HepG2 (cell line): Measurements from ENCODE around the gene CCL2. TPM values are rescaled to one million over a fixed set of nuclear protein-coding genes. Genes with fewer than 3 reads are reported as not detected.

Experiments
- ATAC-seq: fragments of 200-7000 bp; cut with Tn5 transposase; 3 replicates; pipeline ENCODE4 v1.9.1; 2020; ENCODE audit warnings: mild to moderate bottlenecking, moderate library complexity
- BruUV-seq: library from RNA; stranded (reverse); fragments of 400-500 nt; replicated peaks from 2 replicates; lab custom pipeline; 2021; lab: Mats Ljungman, UMichigan
- CTCF ChIA-PET: fragments of 300-600 bp; formaldehyde crosslinking; extraction: SDS; loops from one replicate; lab custom pipeline; 2021; ENCODE audit warnings: low total read pairs, inconsistent platforms, low intra/inter-chr PET ratio; lab: Yijun Ruan, JAX
- POLR2A ChIA-PET: fragments of 350-600 bp; sonication (Branson Sonifier 250); formaldehyde crosslinking; loops from one replicate; lab custom pipeline; 2020; ENCODE audit warnings: antibody characterized with exemption, inconsistent platforms; lab: Yijun Ruan, JAX
- DNase-seq: peaks from one replicate; pipeline ENCODE4 v3.0.0-alpha.2; 2015; ENCODE audit warnings: low spot score
- FAIRE-seq: peaks from 3 replicates; lab custom pipeline; 2011; peaks lifted over from hg19 to GRCh38; lab: Jason Lieb, UNC
- H2AFZ ChIP-seq: one replicate; pipeline ENCODE4 v1.6.1; 2011; ENCODE audit warnings: low read length, inconsistent platforms
- H3K27ac ChIP-seq: fragments of 300-600 bp; 3 replicates; pipeline ENCODE4 v1.8.0; 2011; ENCODE audit warnings: mixed run types, mild to moderate bottlenecking, mixed read lengths, low read length, inconsistent platforms; ENCODE audit not compliant: insufficient read depth; ENCODE audit errors: extremely low read length
- H3K27me3 ChIP-seq, 2 experiments: fragments of 200-600 bp in 1 of 2; 2 replicates in 1 of 2; 3 replicates in 1 of 2; pipeline versions ENCODE4 v1.6.0 to v1.8.0; 2011; ENCODE audit warnings: low read length in 2 of 2, mild to moderate bottlenecking in 2 of 2, moderate library complexity in 2 of 2, inconsistent platforms in 1 of 2; ENCODE audit not compliant: insufficient read depth in 2 of 2, control insufficient read depth in 1 of 2
- H3K36me3 ChIP-seq, 2 experiments: fragments of 200-600 bp in 1 of 2; replicated peaks in 1 of 2; 2 replicates in 1 of 2; 3 replicates in 1 of 2; pipeline versions ENCODE4 v1.5.1 to v1.8.0; 2011; ENCODE audit warnings: low read length in 2 of 2, inconsistent platforms in 1 of 2; ENCODE audit not compliant: insufficient read depth in 2 of 2, control insufficient read depth in 1 of 2
- H3K4me1 ChIP-seq: 2 replicates; pipeline ENCODE4 v1.5.1; 2012; ENCODE audit warnings: low read length, inconsistent platforms; ENCODE audit not compliant: insufficient read depth
- H3K4me2 ChIP-seq: 2 replicates; pipeline ENCODE4 v1.6.0; 2011; ENCODE audit warnings: low read depth, low read length, inconsistent platforms
- H3K4me3 ChIP-seq, 3 experiments: fragments of 200-600 bp in 1 of 3; sonication (generic), shearing (Covaris generic) in 1 of 3; replicated peaks in 1 of 3; 2 replicates each; pipeline ENCODE4 v1.5.1; 2011 to 2016; ENCODE audit warnings: low read length in 3 of 3, inconsistent platforms in 2 of 3, low read depth in 2 of 3, mild to moderate bottlenecking in 2 of 3, control low read depth in 1 of 3, mixed read lengths in 1 of 3; ENCODE audit not compliant: insufficient read depth in 1 of 3
- H3K79me2 ChIP-seq: one replicate; pipeline ENCODE4 v1.6.1; 2011; ENCODE audit warnings: low read length, inconsistent platforms; ENCODE audit not compliant: insufficient read depth
- H3K9ac ChIP-seq: 2 replicates; pipeline ENCODE4 v1.6.0; 2011; ENCODE audit warnings: mild to moderate bottlenecking, low read depth, low read length, inconsistent platforms; ENCODE audit not compliant: insufficient read depth
- H3K9me3 ChIP-seq: 2 replicates; pipeline ENCODE4 v1.5.1; 2012; ENCODE audit warnings: mild to moderate bottlenecking, low read length
- H4K20me1 ChIP-seq: 2 replicates; pipeline ENCODE4 v1.6.0; 2011; ENCODE audit warnings: inconsistent platforms, mild to moderate bottlenecking, low read length, moderate library complexity; ENCODE audit not compliant: insufficient read depth
- ADNP ChIP-seq: sonication (generic); formaldehyde crosslinking; IDR thresholded peaks from 2 replicates; pipeline ENCODE4 v1.4.0; 2020; ENCODE audit warnings: missing genetic modification reagents
- GTF2F1 ChIP-seq: fragments of 150-350 bp; IDR thresholded peaks from 2 replicates; pipeline ENCODE4 v1.6.1; 2014; ENCODE audit warnings: low read length
- KDM3A ChIP-seq: IDR thresholded peaks from 2 replicates; pipeline ENCODE4 v1.6.1; 2018; ENCODE audit warnings: low read depth, missing compliant biosample characterization
- KLF16 ChIP-seq, 2 experiments: sonication (generic) in 1 of 2; formaldehyde crosslinking in 1 of 2; IDR thresholded peaks; 2 replicates each; pipeline versions ENCODE4 v1.6.1 to v1.8.0; 2016 to 2023; ENCODE audit warnings: missing genetic modification reagents in 2 of 2, missing compliant biosample characterization in 1 of 2
- MTF2 ChIP-seq: sonication (generic); formaldehyde crosslinking; IDR thresholded peaks from 2 replicates; pipeline ENCODE4 v1.5.0; 2020; ENCODE audit warnings: missing genetic modification reagents, borderline replicate concordance
- NR2F2 ChIP-seq: IDR thresholded peaks from 2 replicates; pipeline ENCODE4 v1.6.1; 2012; ENCODE audit warnings: low read depth, inconsistent platforms, borderline replicate concordance
- PCBP2 ChIP-seq: fragments of 200-400 bp; formaldehyde crosslinking; optimal IDR thresholded peaks from 2 replicates; pipeline ENCODE3; 2018; ENCODE audit warnings: low read length, low read depth; ENCODE audit not compliant: poor library complexity, severe bottlenecking
- SMC3 ChIP-seq: IDR thresholded peaks from 2 replicates; pipeline ENCODE4 v1.6.1; 2011; ENCODE audit warnings: low read length, improper control_type of control experiment
- TSC22D2 ChIP-seq: sonication (generic); formaldehyde crosslinking; IDR thresholded peaks from 2 replicates; pipeline ENCODE4 v1.5.1; 2020; ENCODE audit warnings: missing genetic modification reagents, mild to moderate bottlenecking, borderline replicate concordance
- XRCC5 ChIP-seq: fragments of 200-400 bp; formaldehyde crosslinking; optimal IDR thresholded peaks from 2 replicates; pipeline ENCODE3; 2017; ENCODE audit warnings: mild to moderate bottlenecking, low read length
- ZBTB1 ChIP-seq: sonication (generic); formaldehyde crosslinking; IDR thresholded peaks from 2 replicates; pipeline ENCODE4 v1.4.0; 2020; ENCODE audit warnings: missing genetic modification reagents, borderline replicate concordance
- ZNF432 ChIP-seq: sonication (generic); formaldehyde crosslinking; IDR thresholded peaks from 2 replicates; pipeline ENCODE4 v1.5.0; 2020; ENCODE audit warnings: missing genetic modification reagents, mild to moderate bottlenecking, borderline replicate concordance
- ZNF720 ChIP-seq: sonication (generic); formaldehyde crosslinking; IDR thresholded peaks from 2 replicates; pipeline ENCODE4 v1.4.0; 2020; ENCODE audit warnings: missing genetic modification reagents
- WGBS: methylation state at CpG from one replicate; pipeline ENCODE4 v1.1.6; 2017; ENCODE audit warnings: low lambda C conversion rate; 5-methylcytosine and 5-hydroxymethylcytosine counted together
- in situ Hi-C: cut with HindIII; loops from 2 replicates; pipeline ENCODE4 v1.10.0; 2017; ENCODE audit warnings: low pct_unique_long_range_greater_than_20kb; ENCODE audit not compliant: extremely low pct_ligation_motif_present
- intact Hi-C: fragments of 100-400 bp; cut with micrococcal nuclease; formaldehyde crosslinking; loops from one replicate; pipeline ENCODE4 v1.10.0; 2022; ENCODE audit not compliant: unreplicated experiment
- polyA plus RNA-seq, 8 experiments: library from polyadenylated mRNA; depleted of rRNA in 3 of 8; stranded (reverse) in 7 of 8; unstranded in 1 of 8; fragments of >200 nt; fragmentation: Illumina TruSeq in 4 of 8; extraction: Trizol in 4 of 8; gene quantifications; 2 replicates each; pipeline versions ENCODE4 v1.2.1 to v1.2.3, GENCODE V29; 2011 to 2016; ENCODE audit warnings: low read depth in 4 of 8, missing spikeins in 1 of 8, mixed read lengths in 1 of 8; ENCODE audit not compliant: insufficient read depth in 1 of 8
- total RNA-seq, 5 experiments: library from RNA; depleted of rRNA; stranded (reverse); fragments of >200 nt; fragmentation: Illumina TruSeq; extraction: Trizol; gene quantifications; 2 replicates each; pipeline ENCODE4 v1.2.3, GENCODE V29; 2016; ENCODE audit warnings: low read depth in 1 of 5
- TF ChIP-seq, protein P1 (sequence below): sonication (generic); formaldehyde crosslinking; IDR thresholded peaks from 2 replicates; pipeline ENCODE4 v1.4.0; 2020; ENCODE audit warnings: missing genetic modification reagents, borderline replicate concordance
- TF ChIP-seq, protein P2 (sequence below): sonication (generic); formaldehyde crosslinking; IDR thresholded peaks from 2 replicates; pipeline ENCODE4 v1.5.0; 2020; ENCODE audit warnings: mild to moderate bottlenecking, low read depth, missing genetic modification reagents, borderline replicate concordance
- TF ChIP-seq, protein P3 (sequence below): sonication (generic); formaldehyde crosslinking; IDR thresholded peaks from 2 replicates; pipeline ENCODE4 v1.5.1; 2020; ENCODE audit warnings: mild to moderate bottlenecking, missing genetic modification reagents, borderline replicate concordance

The CCL2 gene
- total and polyA plus RNA-seq, 2 of the 13 experiments (the other 11 are each of a cell fraction or from before 2014, with no cell fraction given): not detected

DNA sequence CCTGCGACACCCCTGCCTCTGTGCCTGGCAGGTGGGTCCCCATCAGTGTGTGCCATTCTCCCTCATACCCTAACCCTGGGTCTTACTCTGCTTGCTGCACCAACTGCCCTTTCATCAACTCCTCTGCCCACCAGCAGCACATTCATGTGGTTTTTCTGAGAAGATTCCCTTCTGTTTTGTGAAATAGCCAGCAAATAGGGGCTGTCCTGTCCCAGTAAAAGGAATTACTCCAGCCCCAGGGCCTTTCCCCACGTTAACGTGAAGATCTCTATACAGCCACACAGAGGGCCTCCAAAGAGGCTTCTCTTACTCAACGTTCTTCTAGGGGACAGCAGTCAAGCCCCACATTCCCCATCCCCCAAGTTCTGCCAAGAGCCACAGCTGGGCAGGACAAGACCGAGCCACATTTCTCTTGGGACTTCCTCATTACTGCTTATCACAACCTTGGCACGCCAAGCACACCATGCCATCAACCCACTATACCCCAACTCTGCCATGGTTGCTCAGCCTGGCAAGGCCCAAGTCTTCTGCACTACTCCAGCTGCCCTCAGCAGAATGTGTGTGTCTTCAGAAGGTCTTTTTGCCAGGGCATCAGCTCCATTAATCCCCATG is 18.7 kb upstream of the CCL2 start:
- ATAC-seq (no peak), DNase-seq (no peak), FAIRE-seq (no peak)
- Histone ChIP-seq H3K9me3 (peaks cover 1% of the 10 kb centered on the region), H3K36me3 (no peaks in the 10 kb centered on the region), H3K27ac (no peak overlapping the region), H3K27me3 (no peaks in the 10 kb centered on the region; a peak in 1 of 5 replicates), H3K4me1 (no peaks in the 10 kb centered on the region), H3K79me2 (no peaks in the 10 kb centered on the region), H3K4me3 (no peak overlapping the region), H3K4me2 (no peak overlapping the region), H3K9ac (no peak overlapping the region), H2AFZ (no peak overlapping the region), H4K20me1 (no peaks in the 10 kb centered on the region)
- in situ Hi-C loops (no loop called here), intact Hi-C loops (no loop called here)
- ChIA-PET CTCF (no interaction called here), POLR2A (no interaction called here)
- 7% methylated on average over 5 of the region's 6 CpGs for WGBS
- no TSS peak for BruUV-seq
- TF ChIP-seq, protein P1, sequence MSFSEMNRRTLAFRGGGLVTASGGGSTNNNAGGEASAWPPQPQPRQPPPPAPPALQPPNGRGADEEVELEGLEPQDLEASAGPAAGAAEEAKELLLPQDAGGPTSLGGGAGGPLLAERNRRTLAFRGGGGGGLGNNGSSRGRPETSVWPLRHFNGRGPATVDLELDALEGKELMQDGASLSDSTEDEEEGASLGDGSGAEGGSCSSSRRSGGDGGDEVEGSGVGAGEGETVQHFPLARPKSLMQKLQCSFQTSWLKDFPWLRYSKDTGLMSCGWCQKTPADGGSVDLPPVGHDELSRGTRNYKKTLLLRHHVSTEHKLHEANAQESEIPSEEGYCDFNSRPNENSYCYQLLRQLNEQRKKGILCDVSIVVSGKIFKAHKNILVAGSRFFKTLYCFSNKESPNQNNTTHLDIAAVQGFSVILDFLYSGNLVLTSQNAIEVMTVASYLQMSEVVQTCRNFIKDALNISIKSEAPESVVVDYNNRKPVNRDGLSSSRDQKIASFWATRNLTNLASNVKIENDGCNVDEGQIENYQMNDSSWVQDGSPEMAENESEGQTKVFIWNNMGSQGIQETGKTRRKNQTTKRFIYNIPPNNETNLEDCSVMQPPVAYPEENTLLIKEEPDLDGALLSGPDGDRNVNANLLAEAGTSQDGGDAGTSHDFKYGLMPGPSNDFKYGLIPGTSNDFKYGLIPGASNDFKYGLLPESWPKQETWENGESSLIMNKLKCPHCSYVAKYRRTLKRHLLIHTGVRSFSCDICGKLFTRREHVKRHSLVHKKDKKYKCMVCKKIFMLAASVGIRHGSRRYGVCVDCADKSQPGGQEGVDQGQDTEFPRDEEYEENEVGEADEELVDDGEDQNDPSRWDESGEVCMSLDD (CRISPR knock-in tag): no peak
- TF ChIP-seq KLF16 (CRISPR knock-in tag; IDR thresholded peaks at IDR 0.05): no peak
- no peak for TF ChIP-seq ZBTB1 (CRISPR knock-in tag)
- no peak for TF ChIP-seq ZNF720
- no peak for TF ChIP-seq NR2F2
- no peak for TF ChIP-seq ZNF432
- TF ChIP-seq SMC3: no peak
- no peak for TF ChIP-seq MTF2 (CRISPR knock-in tag)
- no peak for TF ChIP-seq XRCC5
- TF ChIP-seq PCBP2: no peak
- TF ChIP-seq TSC22D2 (CRISPR knock-in tag): no peak
- no peak for TF ChIP-seq ADNP
- TF ChIP-seq, protein P2, sequence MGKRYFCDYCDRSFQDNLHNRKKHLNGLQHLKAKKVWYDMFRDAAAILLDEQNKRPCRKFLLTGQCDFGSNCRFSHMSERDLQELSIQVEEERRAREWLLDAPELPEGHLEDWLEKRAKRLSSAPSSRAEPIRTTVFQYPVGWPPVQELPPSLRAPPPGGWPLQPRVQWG: no peak
- no peak for TF ChIP-seq KDM3A
- TF ChIP-seq GTF2F1: no peak
- TF ChIP-seq, protein P3, sequence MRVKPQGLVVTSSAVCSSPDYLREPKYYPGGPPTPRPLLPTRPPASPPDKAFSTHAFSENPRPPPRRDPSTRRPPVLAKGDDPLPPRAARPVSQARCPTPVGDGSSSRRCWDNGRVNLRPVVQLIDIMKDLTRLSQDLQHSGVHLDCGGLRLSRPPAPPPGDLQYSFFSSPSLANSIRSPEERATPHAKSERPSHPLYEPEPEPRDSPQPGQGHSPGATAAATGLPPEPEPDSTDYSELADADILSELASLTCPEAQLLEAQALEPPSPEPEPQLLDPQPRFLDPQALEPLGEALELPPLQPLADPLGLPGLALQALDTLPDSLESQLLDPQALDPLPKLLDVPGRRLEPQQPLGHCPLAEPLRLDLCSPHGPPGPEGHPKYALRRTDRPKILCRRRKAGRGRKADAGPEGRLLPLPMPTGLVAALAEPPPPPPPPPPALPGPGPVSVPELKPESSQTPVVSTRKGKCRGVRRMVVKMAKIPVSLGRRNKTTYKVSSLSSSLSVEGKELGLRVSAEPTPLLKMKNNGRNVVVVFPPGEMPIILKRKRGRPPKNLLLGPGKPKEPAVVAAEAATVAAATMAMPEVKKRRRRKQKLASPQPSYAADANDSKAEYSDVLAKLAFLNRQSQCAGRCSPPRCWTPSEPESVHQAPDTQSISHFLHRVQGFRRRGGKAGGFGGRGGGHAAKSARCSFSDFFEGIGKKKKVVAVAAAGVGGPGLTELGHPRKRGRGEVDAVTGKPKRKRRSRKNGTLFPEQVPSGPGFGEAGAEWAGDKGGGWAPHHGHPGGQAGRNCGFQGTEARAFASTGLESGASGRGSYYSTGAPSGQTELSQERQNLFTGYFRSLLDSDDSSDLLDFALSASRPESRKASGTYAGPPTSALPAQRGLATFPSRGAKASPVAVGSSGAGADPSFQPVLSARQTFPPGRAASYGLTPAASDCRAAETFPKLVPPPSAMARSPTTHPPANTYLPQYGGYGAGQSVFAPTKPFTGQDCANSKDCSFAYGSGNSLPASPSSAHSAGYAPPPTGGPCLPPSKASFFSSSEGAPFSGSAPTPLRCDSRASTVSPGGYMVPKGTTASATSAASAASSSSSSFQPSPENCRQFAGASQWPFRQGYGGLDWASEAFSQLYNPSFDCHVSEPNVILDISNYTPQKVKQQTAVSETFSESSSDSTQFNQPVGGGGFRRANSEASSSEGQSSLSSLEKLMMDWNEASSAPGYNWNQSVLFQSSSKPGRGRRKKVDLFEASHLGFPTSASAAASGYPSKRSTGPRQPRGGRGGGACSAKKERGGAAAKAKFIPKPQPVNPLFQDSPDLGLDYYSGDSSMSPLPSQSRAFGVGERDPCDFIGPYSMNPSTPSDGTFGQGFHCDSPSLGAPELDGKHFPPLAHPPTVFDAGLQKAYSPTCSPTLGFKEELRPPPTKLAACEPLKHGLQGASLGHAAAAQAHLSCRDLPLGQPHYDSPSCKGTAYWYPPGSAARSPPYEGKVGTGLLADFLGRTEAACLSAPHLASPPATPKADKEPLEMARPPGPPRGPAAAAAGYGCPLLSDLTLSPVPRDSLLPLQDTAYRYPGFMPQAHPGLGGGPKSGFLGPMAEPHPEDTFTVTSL (CRISPR knock-in tag): no peak
